ENCODE data around the gene TNRC18.

The TNRC18 gene

DNA sequence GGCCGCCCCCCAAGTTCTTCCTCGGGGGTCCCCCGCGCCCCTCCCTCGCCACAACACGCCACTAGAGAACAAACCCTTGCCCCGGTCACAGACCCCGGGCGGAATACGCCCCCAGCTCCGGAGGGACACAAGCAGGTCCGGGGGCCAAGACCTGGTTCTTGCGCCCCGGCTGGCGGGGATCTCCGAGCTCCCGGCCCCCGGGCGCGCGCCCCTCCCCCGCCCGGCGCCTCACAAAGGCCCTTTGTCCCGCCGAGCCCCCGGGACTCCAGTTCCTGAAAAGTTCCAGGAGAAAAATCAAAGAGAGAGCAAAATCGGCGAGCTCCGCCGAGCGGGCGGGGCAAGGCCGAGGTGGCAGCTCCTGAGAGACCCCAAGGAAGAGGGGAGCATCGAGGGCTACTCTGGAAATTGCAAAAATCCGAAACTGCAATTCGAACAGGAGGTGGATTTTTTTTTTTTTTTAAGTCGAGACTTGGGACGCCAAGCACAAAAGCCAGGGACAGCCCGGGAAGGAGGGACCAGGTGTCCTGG lies 4.0 kb downstream of the TNRC18 start:
- Mint-ChIP-seq H3K27ac (no peak overlapping the region), H3K4me1 (ENCODE audit: low read depth in 2 of 2) (peaks cover 21 to 22% of the 10 kb centered on the region in 2 donors), H3K27me3 (peaks cover 49 to 69% of the 10 kb centered on the region in 2 donors), H3K4me3 (peak overlapping the region; percentile 82 to 85), H3K36me3 (ENCODE audit: insufficient read depth) (peaks cover 4% of the 10 kb centered on the region), H3K9me3 (no peaks in the 10 kb centered on the region)
- ATAC-seq (replicated peaks) (no peak), DNase-seq (no peak)

DNA sequence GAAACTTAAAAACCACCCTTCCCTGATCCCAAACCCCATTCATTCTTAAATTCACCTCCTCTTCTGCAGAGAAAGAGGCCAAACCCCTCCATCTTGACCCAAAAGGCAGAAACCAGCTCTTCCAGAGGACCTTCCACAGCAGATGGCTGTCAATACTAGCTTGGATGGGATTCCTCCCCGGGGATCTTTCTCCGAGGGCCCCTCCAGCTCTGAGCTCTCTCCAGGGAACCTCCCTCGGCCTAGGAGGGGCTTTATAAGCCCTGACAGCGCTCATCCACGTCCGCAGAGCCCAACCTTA lies 5.4 kb downstream of the TNRC18 start:
- ATAC-seq (replicated peaks) = no peak
- peak overlapping the region; percentile 82 to 85 for H3K4me3 Mint-ChIP-seq
- H3K27ac Mint-ChIP-seq = no peak overlapping the region
- H3K27me3 Mint-ChIP-seq = peaks cover 48 to 71% of the 10 kb centered on the region in 2 donors
- H3K4me1 Mint-ChIP-seq (ENCODE audit: low read depth in 2 of 2) = peaks cover 18 to 19% of the 10 kb centered on the region in 2 donors
- peaks cover 8% of the 10 kb centered on the region for H3K36me3 Mint-ChIP-seq (ENCODE audit: insufficient read depth)
- no peaks in the 10 kb centered on the region for H3K9me3 Mint-ChIP-seq
- DNase-seq = no peak

DNA sequence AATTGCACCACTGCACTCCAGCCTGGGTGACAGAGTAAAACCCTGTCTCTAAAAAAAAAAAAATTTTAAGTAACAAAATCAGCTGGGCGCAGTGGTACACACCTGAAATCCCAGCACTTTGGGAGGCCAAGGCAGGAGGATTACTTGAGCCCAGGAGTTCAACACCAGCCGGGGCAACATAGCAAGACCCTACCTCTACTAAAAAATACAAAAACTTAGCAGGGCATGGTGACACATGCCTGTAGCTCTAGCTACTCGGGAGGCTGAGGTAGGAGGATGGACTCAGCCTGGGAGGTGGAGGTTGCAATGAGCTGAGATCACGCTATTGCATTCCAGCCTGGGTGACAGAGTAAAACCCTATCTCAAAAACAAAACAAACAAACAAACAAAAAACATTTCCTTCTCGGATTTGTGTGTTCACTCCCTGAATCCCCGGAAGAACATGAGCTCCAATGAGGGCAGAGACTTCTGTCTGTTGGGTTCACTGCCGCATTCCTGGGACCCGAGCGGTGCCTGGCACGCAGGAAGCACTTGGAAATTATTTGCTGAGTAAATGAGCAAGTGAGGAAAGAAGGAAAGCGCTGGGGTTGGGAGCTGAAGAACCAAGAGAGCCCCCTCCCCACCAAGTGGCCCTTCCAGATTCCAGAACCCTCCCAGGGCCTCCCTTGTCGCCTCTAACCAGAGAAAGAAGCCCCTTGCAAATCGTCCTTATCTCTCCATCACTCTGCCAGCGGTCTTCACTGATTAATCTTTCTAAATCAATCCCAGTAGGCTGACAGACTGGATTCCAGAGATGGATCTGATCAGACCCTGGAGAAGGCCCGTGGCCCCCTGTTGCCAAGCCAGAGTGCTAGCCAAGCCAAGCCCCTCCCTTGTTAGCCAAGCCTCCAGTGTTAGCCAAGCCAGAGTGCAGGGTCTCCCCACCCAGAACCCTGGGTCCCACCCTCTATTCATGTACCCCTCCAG lies 6.2 kb downstream of the TNRC18 start:
- Mint-ChIP-seq H3K27ac (no peak overlapping the region), H3K4me3 (no peak overlapping the region), H3K27me3 (peaks cover 48 to 69% of the 10 kb centered on the region in 2 donors)

DNA sequence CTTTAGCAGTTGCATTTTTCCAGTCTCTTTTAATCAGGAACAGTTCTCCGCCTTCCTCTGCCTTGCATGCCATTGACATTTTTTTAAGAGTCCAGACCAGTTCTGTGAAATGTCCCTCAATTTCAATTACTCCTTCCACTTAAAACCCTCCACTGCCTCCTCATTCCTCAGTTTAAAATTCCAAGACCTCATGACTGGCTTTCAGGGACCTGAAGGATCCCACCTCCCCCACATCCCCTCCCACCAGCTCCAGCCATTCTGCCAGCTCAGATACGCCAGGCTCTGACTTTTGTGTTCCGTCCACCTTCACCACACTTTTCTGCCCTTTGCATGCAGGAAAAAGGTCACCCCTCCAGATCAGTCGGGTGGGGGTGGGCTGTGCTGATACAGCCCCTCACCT lies 8.7 kb downstream of the TNRC18 start:
- H3K27me3 Mint-ChIP-seq = peaks cover 40 to 61% of the 10 kb centered on the region in 2 donors
- no peak overlapping the region for H3K27ac Mint-ChIP-seq
- H3K4me3 Mint-ChIP-seq = no peak overlapping the region
- DNase-seq (no peak), ATAC-seq (replicated peaks) (no peak)
- H3K4me1 Mint-ChIP-seq (ENCODE audit: low read depth in 2 of 2) = peaks cover 9 to 13% of the 10 kb centered on the region in 2 donors
- no peaks in the 10 kb centered on the region for H3K9me3 Mint-ChIP-seq
- peaks cover 7% of the 10 kb centered on the region for H3K36me3 Mint-ChIP-seq (ENCODE audit: insufficient read depth)

More for the DNA sequence above, 6.2 kb downstream of the TNRC18 start:
- peaks cover 8% of the 10 kb centered on the region for H3K36me3 Mint-ChIP-seq (ENCODE audit: insufficient read depth)
- ATAC-seq (replicated peaks) = no peak
- H3K9me3 Mint-ChIP-seq = no peaks in the 10 kb centered on the region
- peaks cover 18 to 19% of the 10 kb centered on the region in 2 donors for H3K4me1 Mint-ChIP-seq (ENCODE audit: low read depth in 2 of 2)
- DNase-seq = no peak

DNA sequence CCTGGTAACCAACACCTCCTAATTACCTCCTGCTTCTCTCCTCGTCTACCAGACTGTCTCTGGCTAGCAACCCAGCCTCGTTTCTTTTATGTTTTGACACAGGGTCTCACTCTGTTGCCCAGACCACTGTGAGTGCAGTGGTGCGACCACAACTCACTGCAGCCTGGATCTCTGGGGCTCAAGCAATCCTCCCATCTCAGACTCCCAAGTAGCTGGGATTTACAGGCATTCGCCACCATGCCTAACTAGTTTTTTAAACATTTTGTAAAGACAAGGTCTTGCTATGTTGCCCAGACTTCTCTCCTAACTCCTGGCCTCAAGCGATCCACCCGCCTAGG lies 10.2 kb downstream of the TNRC18 start:
- H3K36me3 Mint-ChIP-seq (ENCODE audit: insufficient read depth) = peaks cover 7% of the 10 kb centered on the region
- no peaks in the 10 kb centered on the region for H3K9me3 Mint-ChIP-seq
- peaks cover 3 to 4% of the 10 kb centered on the region in 2 donors for H3K4me1 Mint-ChIP-seq (ENCODE audit: low read depth in 2 of 2)
- H3K4me3 Mint-ChIP-seq = no peak overlapping the region
- ATAC-seq (replicated peaks) = no peak
- H3K27ac Mint-ChIP-seq = peak overlapping the region in 1 of 2 donors; percentile 81
- H3K27me3 Mint-ChIP-seq = peaks cover 36 to 52% of the 10 kb centered on the region in 2 donors
- no peak for DNase-seq

DNA sequence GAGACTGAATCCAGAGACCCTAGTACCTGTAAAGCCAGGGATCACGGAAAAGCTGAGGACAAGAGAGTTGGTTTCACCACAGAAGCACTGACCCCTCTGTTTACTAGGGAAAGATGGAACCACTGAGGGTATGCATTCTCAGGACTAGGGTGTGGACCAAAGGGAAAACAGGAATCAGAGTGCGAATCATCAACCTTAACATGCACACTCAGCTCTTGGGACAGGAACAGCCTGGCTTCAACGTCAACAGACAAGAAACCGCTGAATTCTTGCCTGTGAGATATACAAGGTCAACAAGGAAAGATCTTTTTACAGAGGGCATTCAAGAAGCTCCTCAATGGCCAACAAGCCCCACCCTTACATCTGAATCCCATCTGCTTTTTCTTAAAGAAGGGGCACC lies 14.9 kb downstream of the TNRC18 start:
- DNase-seq = no peak
- Mint-ChIP-seq H3K4me1 (ENCODE audit: low read depth in 2 of 2) (peaks cover 0 to 2% of the 10 kb centered on the region in 2 donors), H3K36me3 (ENCODE audit: insufficient read depth) (peaks cover 3% of the 10 kb centered on the region), H3K27me3 (peaks cover 17 to 32% of the 10 kb centered on the region in 2 donors), H3K27ac (no peak overlapping the region), H3K4me3 (no peak overlapping the region), H3K9me3 (no peaks in the 10 kb centered on the region)
- no peak for ATAC-seq (replicated peaks)

DNA sequence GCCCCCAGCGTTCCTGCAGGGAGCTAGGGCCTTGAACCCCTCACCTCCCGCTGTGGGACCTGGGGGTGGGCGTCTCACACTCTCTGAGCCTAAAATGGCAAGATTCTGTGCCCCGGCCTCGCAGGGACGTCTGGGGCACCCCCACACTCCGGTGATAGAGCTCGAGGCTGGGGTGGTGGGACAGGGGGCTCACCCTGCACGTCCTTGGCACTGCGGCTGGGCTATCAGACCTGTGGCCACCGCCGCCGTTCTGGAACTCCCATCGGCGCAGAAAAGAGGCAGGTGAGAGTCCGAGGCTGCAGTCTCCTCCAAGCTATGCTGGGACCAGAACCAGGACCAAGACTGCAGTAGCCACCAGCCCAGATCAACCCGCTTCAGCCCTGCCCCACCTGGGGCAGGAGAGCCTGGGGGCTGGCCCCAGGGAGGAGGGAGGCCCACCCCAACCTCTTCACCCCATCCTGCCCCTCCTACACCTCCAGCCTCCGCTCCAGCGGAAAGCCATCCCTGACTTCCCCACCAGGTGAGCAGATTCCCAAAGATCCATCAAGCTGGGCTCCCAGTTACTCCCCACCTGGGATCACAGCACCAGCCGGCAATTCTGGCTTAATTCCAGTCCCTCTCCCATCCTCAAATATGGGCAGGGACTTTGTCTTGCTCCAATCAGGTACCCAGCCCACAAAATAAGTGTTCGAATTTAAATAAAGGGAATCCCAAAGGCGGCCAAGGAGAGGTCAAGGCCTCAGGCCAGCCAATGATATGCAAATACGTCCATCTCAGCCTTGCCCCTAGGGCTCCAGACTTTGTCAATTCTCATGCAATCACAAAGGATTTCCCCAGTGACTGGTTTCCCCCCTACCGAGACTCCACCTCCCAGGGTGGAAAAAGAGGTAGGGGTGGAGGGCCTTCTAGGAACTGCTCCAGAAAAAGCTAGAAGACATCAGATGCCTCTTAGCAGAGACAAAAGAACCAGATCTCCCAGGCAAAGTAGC lies 16.4 kb downstream of the TNRC18 start:
- no peak for DNase-seq
- H3K9me3 Mint-ChIP-seq = no peaks in the 10 kb centered on the region

DNA sequence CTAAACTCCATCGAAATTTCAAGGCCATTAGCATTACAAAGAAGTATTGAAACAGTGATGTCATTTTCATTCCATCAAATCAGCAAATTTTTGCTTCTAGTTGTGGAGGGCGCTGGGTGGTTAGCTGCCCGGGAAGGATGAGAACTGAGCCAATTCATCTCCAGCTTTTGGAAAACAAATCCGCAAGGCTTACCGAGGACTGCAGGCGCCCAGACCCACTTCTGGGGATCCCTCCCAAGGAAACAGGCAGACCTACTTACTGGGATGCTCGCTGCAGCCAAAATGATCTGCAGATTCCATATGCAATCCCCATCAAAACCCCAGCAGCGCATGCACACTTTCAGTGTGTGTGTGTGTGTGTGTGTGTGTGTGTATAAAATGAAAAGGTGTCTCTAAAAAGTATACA lies 19.2 kb downstream of the TNRC18 start:
- DNase-seq (no peak), ATAC-seq (replicated peaks) (no peak)
- H3K9me3 Mint-ChIP-seq = no peaks in the 10 kb centered on the region
- no peak overlapping the region for H3K4me3 Mint-ChIP-seq
- H3K36me3 Mint-ChIP-seq (ENCODE audit: insufficient read depth) = no peaks in the 10 kb centered on the region
- no peak overlapping the region for H3K27ac Mint-ChIP-seq
- H3K27me3 Mint-ChIP-seq = peaks cover 15 to 17% of the 10 kb centered on the region in 2 donors
- H3K4me1 Mint-ChIP-seq (ENCODE audit: low read depth in 2 of 2) = peaks cover 0 to 5% of the 10 kb centered on the region in 2 donors

More for the DNA sequence above, 16.4 kb downstream of the TNRC18 start:
- Mint-ChIP-seq H3K27me3 (peaks cover 17 to 23% of the 10 kb centered on the region in 2 donors), H3K36me3 (ENCODE audit: insufficient read depth) (peaks cover 3% of the 10 kb centered on the region), H3K27ac (no peak overlapping the region), H3K4me3 (no peak overlapping the region), H3K4me1 (ENCODE audit: low read depth in 2 of 2) (no peaks in the 10 kb centered on the region)
- ATAC-seq (replicated peaks) = no peak

DNA sequence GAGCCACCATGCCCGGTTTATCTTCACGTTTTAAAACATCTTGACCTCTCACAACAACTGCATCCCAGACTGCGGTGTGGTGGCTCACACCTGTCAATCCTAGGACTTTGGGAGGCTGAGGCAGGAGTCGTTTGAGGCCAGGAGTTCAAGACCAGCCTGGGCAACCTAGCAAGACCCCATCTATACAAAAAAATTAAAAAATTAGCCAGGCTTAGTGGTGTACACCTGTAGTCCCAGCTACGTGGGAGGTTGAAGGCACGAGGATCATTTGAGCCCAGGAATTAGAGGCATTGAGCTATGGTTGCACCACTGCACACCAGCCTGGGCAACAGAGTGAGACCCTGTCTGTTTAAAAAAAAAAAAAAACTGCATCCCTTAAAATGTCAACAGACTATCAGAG lies 20.2 kb downstream of the TNRC18 start:
- no peak overlapping the region for H3K27ac Mint-ChIP-seq
- H3K4me3 Mint-ChIP-seq = no peak overlapping the region
- no peaks in the 10 kb centered on the region for H3K9me3 Mint-ChIP-seq
- H3K36me3 Mint-ChIP-seq (ENCODE audit: insufficient read depth) = no peaks in the 10 kb centered on the region
- peaks cover 9 to 10% of the 10 kb centered on the region in 2 donors for H3K27me3 Mint-ChIP-seq
- no peak for ATAC-seq (replicated peaks)
- H3K4me1 Mint-ChIP-seq (ENCODE audit: low read depth in 2 of 2) = peaks cover 1 to 5% of the 10 kb centered on the region in 2 donors
- no peak for DNase-seq

DNA sequence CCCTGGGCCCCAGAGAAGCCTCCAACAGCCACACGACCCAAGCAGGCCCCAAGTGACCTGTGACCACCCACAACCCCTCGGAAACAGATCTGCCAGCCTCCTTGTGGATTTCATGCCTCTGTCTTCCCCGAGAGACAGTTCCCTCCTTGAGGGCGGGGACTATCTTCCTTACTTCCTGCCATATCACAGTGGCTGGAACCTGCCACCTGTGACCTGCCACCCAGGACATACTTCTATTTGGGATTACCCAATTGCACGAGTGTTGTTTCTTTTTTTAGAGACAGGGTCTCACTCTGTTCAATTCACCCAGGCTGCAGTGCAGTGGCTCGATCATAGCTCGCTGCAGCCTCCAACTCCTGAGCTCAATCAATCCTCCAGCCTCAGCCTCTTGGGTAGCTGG lies 25.9 kb downstream of the TNRC18 start:
- Mint-ChIP-seq H3K4me1 (ENCODE audit: low read depth in 2 of 2) (peaks cover 25 to 32% of the 10 kb centered on the region in 2 donors), H3K4me3 (peak overlapping the region; percentile 80 to 81), H3K9me3 (no peaks in the 10 kb centered on the region), H3K36me3 (ENCODE audit: insufficient read depth) (peaks cover 24% of the 10 kb centered on the region), H3K27ac (peak overlapping the region; percentile 94 to 98), H3K27me3 (no peaks in the 10 kb centered on the region)
- DNase-seq (no peak), ATAC-seq (replicated peaks) (no peak)

DNA sequence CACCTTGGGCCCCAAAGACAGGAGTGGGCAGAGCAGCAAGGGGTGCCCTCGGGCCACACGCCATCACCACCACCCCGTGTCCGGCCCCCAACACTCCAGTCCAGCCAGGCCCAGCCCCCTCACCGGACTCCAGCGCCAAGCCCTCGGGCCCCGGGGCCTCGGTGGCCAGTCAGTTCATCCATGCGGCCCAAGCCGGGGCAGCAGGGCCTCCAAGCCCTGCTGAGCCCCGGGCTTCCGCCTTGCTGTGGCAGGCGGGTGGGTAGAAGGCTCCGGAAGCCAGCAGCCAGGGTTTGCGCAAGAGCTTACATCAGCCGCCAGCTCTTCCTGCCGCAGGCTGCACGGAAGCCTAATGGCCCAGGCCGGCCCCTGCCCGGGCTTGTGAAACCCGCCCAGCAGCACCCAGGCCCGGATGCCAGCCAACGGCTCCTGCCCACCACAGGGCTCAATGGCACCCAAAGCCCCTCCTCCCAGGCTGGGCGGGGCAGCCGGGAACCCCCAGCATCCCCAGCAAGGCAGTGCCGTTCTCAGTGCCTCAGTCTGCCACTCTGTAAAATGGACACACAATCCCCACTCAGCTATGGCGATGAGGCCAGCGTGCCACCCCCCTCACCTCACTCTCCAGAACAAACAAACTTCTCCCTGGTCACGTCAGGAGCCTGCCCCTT lies 26.5 kb downstream of the TNRC18 start:
- Mint-ChIP-seq H3K4me1 (ENCODE audit: low read depth in 2 of 2) (peaks cover 28 to 32% of the 10 kb centered on the region in 2 donors), H3K4me3 (peak overlapping the region; percentile 80 to 81), H3K36me3 (ENCODE audit: insufficient read depth) (peaks cover 30% of the 10 kb centered on the region), H3K9me3 (no peaks in the 10 kb centered on the region), H3K27me3 (no peaks in the 10 kb centered on the region), H3K27ac (peak overlapping the region; percentile 94 to 98)
- ATAC-seq (replicated peaks) = peak; percentile 92
- DNase-seq = peak; percentile 92 to 93 (median 93)

DNA sequence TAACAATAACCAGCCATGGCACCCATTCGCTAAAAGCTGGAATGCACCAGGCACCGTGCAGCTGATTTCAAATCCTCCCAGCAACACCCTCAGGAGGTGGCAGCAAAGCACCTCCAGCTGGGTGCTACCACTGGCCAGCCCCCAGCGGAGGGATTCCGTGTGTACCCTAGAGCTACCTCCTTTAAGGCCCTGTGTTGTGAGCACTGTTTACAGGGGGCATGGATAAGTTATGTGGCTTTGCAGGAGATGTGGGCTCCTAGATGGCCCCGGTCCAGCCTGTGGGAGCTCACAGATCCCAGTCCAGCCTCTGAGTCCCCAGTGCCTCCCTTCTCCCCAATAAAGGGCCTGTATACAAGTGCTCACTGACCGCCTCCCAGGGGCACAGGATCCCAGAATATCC lies 27.1 kb downstream of the TNRC18 start:
- H3K27ac Mint-ChIP-seq = peak overlapping the region; percentile 94 to 98
- peak overlapping the region; percentile 80 to 81 for H3K4me3 Mint-ChIP-seq
- peak; percentile 45 to 59 (median 54) for DNase-seq
- no peaks in the 10 kb centered on the region for H3K9me3 Mint-ChIP-seq
- no peaks in the 10 kb centered on the region for H3K27me3 Mint-ChIP-seq
- peak; percentile 52 for ATAC-seq (replicated peaks)
- peaks cover 34% of the 10 kb centered on the region for H3K36me3 Mint-ChIP-seq (ENCODE audit: insufficient read depth)
- H3K4me1 Mint-ChIP-seq (ENCODE audit: low read depth in 2 of 2) = peaks cover 28 to 32% of the 10 kb centered on the region in 2 donors

DNA sequence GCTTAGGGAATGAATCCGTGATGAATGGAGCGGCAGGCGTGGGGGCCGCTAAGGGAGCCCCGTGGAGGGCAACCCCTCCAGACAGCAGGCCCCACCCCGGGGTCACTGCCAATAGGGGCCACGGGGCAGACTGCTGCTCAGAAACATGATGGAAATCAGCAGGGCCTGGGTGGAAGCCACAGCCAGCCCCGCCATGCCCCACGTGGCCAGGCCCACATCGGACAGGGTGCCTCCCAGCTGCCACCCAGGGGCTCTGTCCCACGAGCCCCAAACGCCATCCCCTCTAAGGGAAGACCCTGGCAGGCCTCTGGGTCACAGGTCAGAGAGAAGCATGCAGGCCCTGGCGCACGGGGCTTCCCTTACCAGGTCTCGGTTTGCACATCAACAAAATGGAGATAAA lies 28.4 kb downstream of the TNRC18 start:
- Mint-ChIP-seq H3K9me3 (no peaks in the 10 kb centered on the region), H3K27ac (peak overlapping the region; percentile 19 to 78), H3K4me3 (peak overlapping the region; percentile 80 to 81), H3K36me3 (ENCODE audit: insufficient read depth) (peaks cover 47% of the 10 kb centered on the region), H3K27me3 (no peaks in the 10 kb centered on the region), H3K4me1 (ENCODE audit: low read depth in 2 of 2) (peaks cover 27 to 32% of the 10 kb centered on the region in 2 donors)
- no peak for ATAC-seq (replicated peaks)
- no peak for DNase-seq

Measured in effector memory CD8-positive, alpha-beta T cell (primary cell).